M059J (cell line): ENCODE results near the gene MMD2. TPM values are rescaled to one million over a fixed set of nuclear protein-coding genes. Genes with fewer than 3 reads are reported as not detected.

Experiments
- DNase-seq: peaks from one replicate; pipeline ENCODE4 v3.0.0-alpha.2; 2012; ENCODE audit warnings: low read depth
- total RNA-seq: library from RNA; depleted of rRNA; stranded (reverse); fragments of >200 nt; shearing (Covaris generic); gene quantifications from 2 replicates; pipeline ENCODE4 v1.2.3, GENCODE V29; 2014; rRNA removed

The MMD2 gene
- total RNA-seq, 1 experiment from 2014 or later: not detected

GRCh38 chr7:4871056-4871680 is 87.8 kb downstream of the MMD2 start:
- no peak for DNase-seq

GRCh38 chr7:4868493-4868892 is 90.5 kb downstream of the MMD2 start:
- no peak for DNase-seq

DNA sequence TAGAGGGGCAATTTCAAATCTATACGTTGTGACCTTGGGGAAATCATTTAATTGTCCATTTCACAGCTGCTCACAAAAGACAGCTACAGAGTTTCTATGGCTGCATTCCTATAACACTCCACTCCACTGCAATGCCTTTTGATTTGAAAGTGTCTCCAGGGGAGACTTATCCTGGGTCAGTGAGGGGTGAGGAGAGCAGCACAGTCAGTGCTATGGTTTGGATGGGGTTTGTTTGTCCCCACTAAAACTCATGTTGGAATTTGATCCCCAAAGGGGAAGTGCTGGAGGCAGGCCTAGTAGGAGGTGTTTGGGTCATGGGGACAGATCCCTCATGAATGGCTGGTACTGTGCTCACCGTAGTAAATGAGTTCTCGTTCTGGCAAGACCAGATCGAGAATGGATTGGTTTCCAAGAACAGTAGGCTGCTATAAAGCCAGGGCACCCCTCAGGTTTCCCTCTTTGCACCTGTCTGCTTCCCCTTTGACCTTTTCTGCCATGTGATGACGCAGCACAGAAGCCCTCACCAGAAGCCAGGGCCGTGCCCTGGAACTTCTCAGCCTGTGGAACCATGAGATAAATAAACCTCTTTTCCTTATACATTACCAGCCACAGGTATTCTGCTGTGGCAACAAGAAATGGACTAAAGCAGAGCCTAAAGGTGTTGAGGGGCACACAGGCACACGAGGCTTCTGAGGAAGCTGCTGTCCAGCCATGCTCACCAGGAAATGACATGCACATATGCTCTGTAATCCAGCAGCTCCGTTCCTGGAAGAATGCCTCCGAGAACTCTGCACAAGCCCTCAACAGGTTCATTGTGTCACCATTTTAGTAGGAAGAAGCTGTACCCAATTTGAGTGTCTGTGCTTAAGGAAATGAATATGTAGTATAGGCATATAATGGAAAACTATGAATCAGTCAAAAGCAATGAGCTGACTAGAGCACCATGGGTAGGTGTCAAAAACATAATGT is 92.2 kb downstream of the MMD2 start:
- DNase-seq: no peak

- no peak for DNase-seq
Observed at GRCh38 chr7:4862156-4862555, 96.8 kb downstream of the MMD2 start.

- DNase-seq: no peak
Observed at GRCh38 chr7:4861673-4862072, 97.3 kb downstream of the MMD2 start, which contains the start of gene PAPOLB. PAPOLB (minus strand) TSS chr7:4862030; CDS start chr7:4861810, 220 bp downstream.

DNA sequence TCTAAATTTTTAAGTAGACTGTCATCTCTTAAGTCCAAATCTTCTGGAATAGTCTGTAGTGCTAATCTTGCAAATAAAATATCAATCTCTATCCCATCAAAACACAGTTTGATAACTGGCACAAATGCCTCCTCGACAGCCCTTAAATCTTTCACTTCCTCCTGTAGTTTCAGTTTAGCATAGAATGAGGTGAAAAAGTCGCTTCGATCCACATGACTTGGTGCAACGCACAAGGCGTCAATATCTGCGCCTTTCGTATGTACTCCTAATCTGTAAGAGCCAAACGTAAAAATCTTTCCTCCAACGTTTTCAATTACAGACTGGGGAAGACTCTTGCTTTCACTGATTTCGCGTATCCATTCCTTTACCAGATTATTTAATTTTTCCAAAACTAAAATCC is 97.8 kb downstream of the MMD2 start:
- DNase-seq: no peak

- no peak for DNase-seq
Observed at GRCh38 chr7:4857189-4857588, 101.8 kb downstream of the MMD2 start.

DNA sequence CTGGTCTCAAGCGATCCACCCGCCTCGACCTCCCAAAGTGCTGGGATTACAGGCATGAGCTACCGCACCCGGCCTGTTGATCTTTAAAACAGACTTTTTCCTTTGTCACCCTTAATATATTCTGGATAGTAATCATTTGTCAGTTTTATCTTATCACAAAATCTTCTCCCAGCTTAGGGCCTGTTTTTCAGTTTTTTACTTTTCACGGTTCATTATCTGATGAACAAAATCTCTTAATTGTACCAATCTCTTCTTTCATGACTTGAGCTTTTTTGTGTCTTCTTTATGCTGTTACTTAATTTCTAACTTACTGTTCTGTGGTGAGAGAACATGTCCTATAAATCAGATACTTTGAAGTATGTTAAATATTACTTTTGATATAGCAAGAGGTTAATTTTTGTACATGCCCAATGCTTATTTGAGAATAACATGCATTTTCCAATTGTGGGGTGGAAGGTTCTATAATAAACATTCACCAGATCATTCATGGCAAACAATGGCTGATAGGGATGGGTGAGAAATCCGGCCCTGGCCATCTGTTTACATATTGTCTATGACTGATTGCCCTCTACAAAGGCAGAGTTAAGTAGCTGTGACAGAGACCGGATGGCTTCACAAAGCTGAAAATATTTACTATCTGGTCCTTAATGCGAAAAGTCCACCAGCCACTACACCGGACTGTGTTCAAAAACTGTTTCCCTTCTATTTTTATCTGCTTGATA is 102.5 kb downstream of the MMD2 start:
- DNase-seq: no peak

Other genes starting within 250 kb of the MMD2 start
- gene AP5Z1, start 183.6 kb downstream of the MMD2 start, total RNA-seq: 15.4 and 22.7 TPM in 2 replicates
- gene PAPOLB, start 97.2 kb downstream of the MMD2 start, total RNA-seq: not detected in 2 replicates
- gene RADIL, start 75.5 kb downstream of the MMD2 start, total RNA-seq: not detected in 2 replicates
- 6.9 and 7.9 TPM in 2 replicates for gene RBAK, start 86.7 kb upstream of the MMD2 start, total RNA-seq
- gene WIPI2, start 231.0 kb upstream of the MMD2 start, total RNA-seq: 44.9 and 55.8 TPM in 2 replicates